ENCODE data around the gene KSR2.
A peak's percentile ranks its signal among the peaks of the same experiment; 100 is the strongest.
"Not testable (repeated sequence)": the region's sequence is repeated elsewhere in the genome, so short reads cannot be mapped to it uniquely, and the experiment has no call there.

Gene KSR2

DNA sequence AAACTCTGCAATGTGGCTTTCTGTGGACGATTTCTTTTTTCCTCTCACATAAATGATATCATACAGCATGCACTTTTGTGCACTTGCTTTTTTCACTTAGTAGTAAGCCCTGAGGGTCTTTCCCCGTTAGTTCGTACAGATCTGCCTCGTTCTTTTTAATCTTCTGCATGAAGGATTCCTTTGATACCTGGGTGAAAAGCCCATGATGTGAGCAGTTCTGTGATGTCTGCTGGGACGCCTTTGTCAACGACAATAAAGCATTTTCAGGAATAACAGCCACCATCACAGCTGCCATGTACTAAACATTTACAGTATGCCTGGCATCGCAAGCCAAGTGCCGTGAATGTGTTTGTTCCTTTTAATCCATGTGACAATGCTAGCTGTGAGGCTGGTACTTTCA, 99.2 kb downstream of the KSR2 start:
- H3K27me3 Mint-ChIP-seq: peaks cover 3% of the 10 kb centered on the region
- H3K4me3 Mint-ChIP-seq: no peak overlapping the region
- no peaks in the 10 kb centered on the region for H3K36me3 Mint-ChIP-seq
- DNase-seq (ENCODE audit: low spot score in 2 of 2): no peak
- H3K4me1 Mint-ChIP-seq: no peaks in the 10 kb centered on the region
- no peak overlapping the region for H3K27ac Mint-ChIP-seq
- no peak for ATAC-seq (ENCODE audit: low read depth)
- no peaks in the 10 kb centered on the region for H3K9me3 Mint-ChIP-seq

GRCh38 chr12:117867348-117867747, 101.4 kb downstream of the KSR2 start:
- Mint-ChIP-seq H3K4me1 (no peaks in the 10 kb centered on the region), H3K27me3 (peaks cover 9% of the 10 kb centered on the region), H3K4me3 (no peak overlapping the region), H3K27ac (no peak overlapping the region), H3K36me3 (peaks cover 2% of the 10 kb centered on the region), H3K9me3 (peaks cover 2% of the 10 kb centered on the region)
- no peak for DNase-seq (ENCODE audit: low spot score in 2 of 2)
- ATAC-seq (ENCODE audit: low read depth): no peak

GRCh38 chr12:117865505-117865904, 103.3 kb downstream of the KSR2 start:
- Mint-ChIP-seq H3K36me3 (peaks cover 2% of the 10 kb centered on the region), H3K27me3 (peaks cover 11% of the 10 kb centered on the region), H3K27ac (no peak overlapping the region), H3K4me1 (no peaks in the 10 kb centered on the region), H3K9me3 (peaks cover 2% of the 10 kb centered on the region), H3K4me3 (no peak overlapping the region)
- DNase-seq (ENCODE audit: low spot score in 2 of 2): no peak
- no peak for ATAC-seq (ENCODE audit: low read depth)

- Mint-ChIP-seq H3K27ac (no peak overlapping the region), H3K4me1 (no peaks in the 10 kb centered on the region), H3K4me3 (no peak overlapping the region), H3K27me3 (peaks cover 9% of the 10 kb centered on the region), H3K36me3 (peaks cover 2% of the 10 kb centered on the region), H3K9me3 (peaks cover 2% of the 10 kb centered on the region)
- no peak for ATAC-seq (ENCODE audit: low read depth)
- no peak for DNase-seq (ENCODE audit: low spot score in 2 of 2)
These were observed 105.6 kb downstream of the KSR2 start for GRCh38 chr12:117863002-117863709.

DNA sequence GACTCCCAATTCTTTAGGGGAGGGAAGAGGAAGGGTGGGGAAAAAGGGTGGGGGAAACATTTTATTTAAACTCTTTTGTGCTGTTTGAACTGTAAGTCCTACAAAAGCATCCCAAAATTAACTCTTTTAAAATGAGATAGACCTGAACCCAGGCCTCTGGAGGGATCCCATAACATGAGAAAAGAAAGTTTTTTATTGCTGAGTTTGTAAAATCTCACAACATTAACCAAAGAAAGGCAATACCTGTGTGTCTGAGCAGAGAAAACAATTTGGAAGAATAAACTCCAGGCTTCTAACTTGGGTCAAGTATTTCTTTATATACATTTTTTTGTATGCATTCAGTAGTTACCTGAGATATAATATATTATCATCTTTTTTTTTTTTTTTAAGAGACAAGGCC, 107.1 kb downstream of the KSR2 start:
- ATAC-seq (ENCODE audit: low read depth) (no peak), DNase-seq (ENCODE audit: low spot score in 2 of 2) (no peak)
- Mint-ChIP-seq H3K4me3 (no peak overlapping the region), H3K27me3 (peaks cover 8% of the 10 kb centered on the region), H3K36me3 (peaks cover 2% of the 10 kb centered on the region), H3K9me3 (peaks cover 2% of the 10 kb centered on the region), H3K27ac (no peak overlapping the region), H3K4me1 (no peaks in the 10 kb centered on the region)

- not testable (repeated sequence) for DNase-seq (ENCODE audit: low spot score in 2 of 2); H3K27ac Mint-ChIP-seq; H3K36me3 Mint-ChIP-seq; ATAC-seq (ENCODE audit: low read depth); H3K9me3 Mint-ChIP-seq; H3K4me1 Mint-ChIP-seq; H3K4me3 Mint-ChIP-seq; H3K27me3 Mint-ChIP-seq
These were observed 108.0 kb downstream of the KSR2 start for GRCh38 chr12:117860787-117861290.

- no peak overlapping the region for H3K27ac Mint-ChIP-seq
- H3K36me3 Mint-ChIP-seq: peaks cover 2% of the 10 kb centered on the region
- DNase-seq (ENCODE audit: low spot score in 2 of 2) (no peak), ATAC-seq (ENCODE audit: low read depth) (no peak)
- peaks cover 2% of the 10 kb centered on the region for H3K9me3 Mint-ChIP-seq
- H3K4me1 Mint-ChIP-seq: no peaks in the 10 kb centered on the region
- H3K27me3 Mint-ChIP-seq: peaks cover 8% of the 10 kb centered on the region
- no peak overlapping the region for H3K4me3 Mint-ChIP-seq
These were observed 108.7 kb downstream of the KSR2 start for GRCh38 chr12:117860111-117860510.

DNA sequence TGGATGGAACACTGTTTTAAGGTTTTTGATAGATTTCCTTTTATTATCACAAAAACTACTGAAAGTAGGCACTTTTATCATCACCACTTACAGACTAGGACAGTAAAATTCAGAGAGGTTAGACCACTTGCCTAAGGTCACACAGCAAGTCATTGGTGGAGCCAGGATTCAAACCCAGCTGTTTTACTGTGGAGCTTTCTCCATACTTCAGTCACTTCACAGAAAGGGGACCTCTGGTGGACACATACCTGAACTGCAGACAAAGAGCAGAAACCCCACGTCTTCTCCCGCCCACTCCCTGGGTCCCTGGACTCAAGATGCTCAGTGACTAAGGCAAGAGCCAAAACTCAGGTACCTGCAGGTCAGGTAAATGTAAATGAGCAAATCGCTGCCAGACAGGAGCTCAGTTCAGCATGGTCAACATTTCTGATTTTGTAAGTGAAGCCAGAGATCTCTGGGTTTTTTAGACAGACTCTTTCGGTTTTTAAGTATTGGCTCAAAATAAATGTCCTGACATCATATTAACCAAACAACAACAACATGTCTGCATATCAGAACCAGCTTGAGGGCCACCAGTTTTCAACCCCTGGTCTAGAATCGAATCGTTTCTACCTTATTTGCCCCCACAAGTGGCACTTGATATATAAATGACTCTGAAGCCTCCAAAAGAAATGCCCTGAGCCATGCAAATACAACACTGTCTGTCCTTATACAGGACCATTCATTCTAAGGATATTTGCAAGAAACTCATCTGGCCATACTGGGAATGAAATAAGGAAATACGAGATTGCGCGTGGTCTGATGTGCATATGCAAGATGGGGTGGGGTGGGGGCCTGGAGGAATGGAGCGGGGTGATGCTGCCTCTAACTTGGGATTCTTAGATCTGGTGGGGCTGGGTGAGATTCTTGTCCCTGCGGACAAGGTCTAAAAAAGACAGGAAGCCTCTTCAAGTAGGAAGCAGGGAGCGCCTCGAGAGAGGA, 110.9 kb downstream of the KSR2 start:
- H3K9me3 Mint-ChIP-seq: peaks cover under 1% of the 10 kb centered on the region

DNA sequence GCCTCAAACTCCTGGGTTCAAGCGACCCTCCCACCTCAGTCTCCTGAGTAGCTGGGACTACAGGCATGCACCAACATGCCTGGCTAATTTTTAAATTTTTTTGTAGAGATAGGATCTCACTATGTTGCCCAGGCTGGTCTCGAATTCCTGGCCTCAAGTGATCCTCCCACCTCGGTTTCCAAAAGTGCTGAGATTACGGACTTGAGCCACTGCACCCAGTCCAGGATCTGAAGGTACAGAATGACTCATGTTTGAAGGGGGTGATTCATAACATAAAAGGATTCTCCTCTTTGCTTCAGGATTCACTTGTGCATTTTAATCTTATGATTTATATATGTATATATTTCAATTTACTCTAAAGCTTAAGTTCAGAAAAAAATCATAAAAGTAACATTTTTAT, 111.7 kb downstream of the KSR2 start:
- H3K36me3 Mint-ChIP-seq; ATAC-seq (ENCODE audit: low read depth); H3K27me3 Mint-ChIP-seq; H3K9me3 Mint-ChIP-seq; H3K4me3 Mint-ChIP-seq; H3K4me1 Mint-ChIP-seq; DNase-seq (ENCODE audit: low spot score in 2 of 2); H3K27ac Mint-ChIP-seq: not testable (repeated sequence)

More for the DNA sequence above, 110.9 kb downstream of the KSR2 start:
- ATAC-seq (ENCODE audit: low read depth) (no peak), DNase-seq (ENCODE audit: low spot score in 2 of 2) (no peak)
- H3K27ac Mint-ChIP-seq: no peak overlapping the region
- H3K27me3 Mint-ChIP-seq: peaks cover 2% of the 10 kb centered on the region
- H3K36me3 Mint-ChIP-seq: peaks cover under 1% of the 10 kb centered on the region
- no peak overlapping the region for H3K4me3 Mint-ChIP-seq
- H3K4me1 Mint-ChIP-seq: no peaks in the 10 kb centered on the region

GRCh38 chr12:117855165-117855564, 113.6 kb downstream of the KSR2 start:
- H3K27me3 Mint-ChIP-seq: no peaks in the 10 kb centered on the region
- no peaks in the 10 kb centered on the region for H3K9me3 Mint-ChIP-seq
- no peak for ATAC-seq (ENCODE audit: low read depth)
- H3K4me3 Mint-ChIP-seq: no peak overlapping the region
- no peak overlapping the region for H3K27ac Mint-ChIP-seq
- H3K36me3 Mint-ChIP-seq: no peaks in the 10 kb centered on the region
- DNase-seq (ENCODE audit: low spot score in 2 of 2): no peak
- H3K4me1 Mint-ChIP-seq: no peaks in the 10 kb centered on the region

DNA sequence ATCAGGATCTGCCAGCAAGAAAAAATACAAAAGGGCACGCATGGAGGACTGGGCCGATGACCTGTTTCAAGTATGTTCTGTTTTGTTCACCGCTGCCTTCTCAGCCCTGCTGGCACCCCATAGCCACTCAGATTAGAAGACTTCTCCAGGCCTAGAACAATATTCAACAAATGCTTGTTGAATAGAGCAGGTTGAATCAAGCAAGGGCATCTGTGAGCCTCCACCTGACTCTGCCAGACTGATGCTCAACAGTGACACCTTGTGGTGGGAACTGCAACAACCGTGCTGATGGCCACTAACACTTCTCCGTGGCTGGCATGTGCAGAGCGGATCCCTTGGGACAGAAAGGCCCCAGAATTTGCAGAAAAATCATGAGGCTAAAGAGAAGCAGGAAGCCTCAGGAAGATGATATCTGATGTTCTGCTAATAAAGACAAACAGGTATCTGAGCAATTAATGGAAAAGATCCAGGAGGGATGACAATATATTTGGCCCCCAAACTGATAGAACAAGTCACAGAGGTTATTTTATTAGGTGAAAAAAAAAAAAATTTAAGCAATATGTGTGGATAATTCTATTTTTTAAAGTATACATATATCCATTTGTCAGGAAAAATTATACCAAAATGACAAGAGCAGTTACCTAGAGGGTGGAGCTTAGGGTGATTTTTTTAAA, 114.3 kb downstream of the KSR2 start:
- DNase-seq (ENCODE audit: low spot score in 2 of 2): no peak
- no peak overlapping the region for H3K27ac Mint-ChIP-seq
- H3K4me1 Mint-ChIP-seq: no peaks in the 10 kb centered on the region
- H3K36me3 Mint-ChIP-seq: no peaks in the 10 kb centered on the region
- H3K4me3 Mint-ChIP-seq: no peak overlapping the region
- peak; percentile 26 for ATAC-seq (ENCODE audit: low read depth)
- H3K9me3 Mint-ChIP-seq: no peaks in the 10 kb centered on the region
- H3K27me3 Mint-ChIP-seq: no peaks in the 10 kb centered on the region

DNA sequence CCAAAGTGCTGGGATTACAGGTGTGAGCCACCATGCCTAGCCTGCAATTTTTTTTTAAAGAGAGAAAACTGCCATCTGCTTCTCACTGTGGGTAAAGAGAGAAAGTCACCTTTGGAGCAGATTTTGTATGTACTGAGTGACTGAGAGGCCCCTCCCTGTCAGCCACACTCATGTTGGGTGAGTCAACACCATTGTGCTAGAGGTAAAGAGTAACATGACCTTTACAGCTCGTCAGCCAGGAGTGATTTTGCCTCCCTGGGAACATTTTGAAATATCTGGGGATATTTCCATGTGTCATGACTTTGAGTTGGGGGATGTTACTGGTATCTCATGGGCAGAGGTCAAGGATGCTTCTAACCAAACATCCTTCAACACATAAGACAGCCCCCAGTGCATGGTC, 115.2 kb downstream of the KSR2 start:
- Mint-ChIP-seq H3K27ac (no peak overlapping the region), H3K27me3 (peaks cover 2% of the 10 kb centered on the region), H3K4me1 (no peaks in the 10 kb centered on the region), H3K9me3 (no peaks in the 10 kb centered on the region), H3K36me3 (no peaks in the 10 kb centered on the region), H3K4me3 (no peak overlapping the region)
- ATAC-seq (ENCODE audit: low read depth) (no peak), DNase-seq (ENCODE audit: low spot score in 2 of 2) (no peak)

DNA sequence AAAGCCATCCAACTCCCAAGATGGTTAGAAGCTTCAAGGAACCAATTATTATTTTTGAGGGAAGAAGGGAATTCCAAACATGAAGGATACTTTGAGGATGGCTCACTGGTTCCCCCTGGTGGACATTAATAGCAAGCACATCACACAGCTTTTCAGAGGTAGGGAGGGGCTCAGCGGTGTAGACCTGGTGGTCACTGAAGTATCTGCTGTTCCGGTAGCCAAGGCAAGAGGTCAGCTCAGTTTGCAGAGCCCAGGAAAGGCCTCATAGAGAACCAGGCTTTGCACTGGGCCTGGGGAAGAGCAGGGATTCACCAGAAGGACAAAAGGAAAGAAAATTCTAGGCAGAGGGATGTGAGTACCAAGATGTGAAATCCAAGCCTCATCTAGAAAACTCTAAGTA, 118.7 kb downstream of the KSR2 start:
- DNase-seq (ENCODE audit: low spot score in 2 of 2) (no peak), ATAC-seq (ENCODE audit: low read depth) (no peak)
- Mint-ChIP-seq H3K4me1 (no peaks in the 10 kb centered on the region), H3K36me3 (no peaks in the 10 kb centered on the region), H3K9me3 (no peaks in the 10 kb centered on the region), H3K27ac (no peak overlapping the region), H3K27me3 (peaks cover 11% of the 10 kb centered on the region), H3K4me3 (no peak overlapping the region)

GRCh38 chr12:117847371-117847770, 121.4 kb downstream of the KSR2 start:
- Mint-ChIP-seq H3K27me3 (peaks cover 11% of the 10 kb centered on the region), H3K4me3 (no peak overlapping the region), H3K27ac (no peak overlapping the region), H3K9me3 (peaks cover 4% of the 10 kb centered on the region), H3K36me3 (peaks cover 2% of the 10 kb centered on the region), H3K4me1 (no peaks in the 10 kb centered on the region)
- ATAC-seq (ENCODE audit: low read depth) (no peak), DNase-seq (ENCODE audit: low spot score in 2 of 2) (no peak)

Data from memory B cell (primary cell).